HG02885 (cell line): ENCODE data around the gene FBXO3.
"Not testable (repeated sequence)": the region's sequence is repeated elsewhere in the genome, so short reads cannot be mapped to it uniquely, and the experiment has no call there.

Experiments used
- ATAC-seq: cut with Tn5 transposase; IDR thresholded peaks from one replicate; pipeline ENCODE4 v1.9.1; 2021; ENCODE audit warnings: mild to moderate bottlenecking; ENCODE audit not compliant: unreplicated experiment, poor library complexity

Gene FBXO3

GRCh38 chr11:33730716-33731115 lies 43.6 kb downstream of the FBXO3 start:
- ATAC-seq: no peak

GRCh38 chr11:33729072-33729664 lies 45.2 kb downstream of the FBXO3 start:
- not testable (repeated sequence) for ATAC-seq

DNA sequence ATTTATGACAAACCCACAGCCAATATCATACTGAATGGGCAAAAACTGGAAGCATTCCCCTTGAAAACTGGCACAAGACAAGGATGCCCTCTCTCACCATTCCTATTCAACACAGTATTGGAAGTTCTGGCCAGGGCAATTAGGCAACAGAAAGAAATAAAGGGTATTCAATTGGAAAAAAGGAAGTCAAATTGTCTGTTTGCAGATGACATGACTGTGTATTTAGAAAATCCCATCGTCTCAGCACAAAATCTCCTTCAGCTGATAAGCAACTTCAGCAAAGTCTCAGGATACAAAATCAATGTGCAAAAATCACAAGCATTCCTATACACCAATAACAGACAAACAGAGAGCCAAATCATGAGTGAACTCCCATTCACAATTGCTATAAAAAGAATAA lies 46.8 kb downstream of the FBXO3 start:
- ATAC-seq: not testable (repeated sequence)

GRCh38 chr11:33725496-33725895 lies 48.8 kb downstream of the FBXO3 start:
- ATAC-seq: no peak

DNA sequence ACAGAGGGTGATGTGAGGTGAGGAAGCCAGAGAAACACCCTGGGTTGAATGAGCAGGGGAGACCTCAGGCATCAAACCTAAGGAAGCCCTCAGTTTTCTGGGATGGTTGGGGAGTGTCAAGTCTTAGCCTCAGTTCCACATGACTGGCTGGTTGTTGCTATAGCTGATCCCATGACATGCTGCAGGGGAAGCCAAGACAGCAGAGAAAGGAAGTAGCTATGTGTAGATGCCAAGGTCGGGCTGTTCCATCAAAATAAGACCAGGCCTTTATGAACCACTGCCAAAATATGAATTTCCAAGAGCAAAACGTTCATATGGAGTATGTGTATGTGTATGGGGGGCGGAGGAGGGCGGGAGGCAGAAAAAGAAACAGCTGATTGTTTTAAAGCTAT lies 49.7 kb downstream of the FBXO3 start:
- no peak for ATAC-seq

DNA sequence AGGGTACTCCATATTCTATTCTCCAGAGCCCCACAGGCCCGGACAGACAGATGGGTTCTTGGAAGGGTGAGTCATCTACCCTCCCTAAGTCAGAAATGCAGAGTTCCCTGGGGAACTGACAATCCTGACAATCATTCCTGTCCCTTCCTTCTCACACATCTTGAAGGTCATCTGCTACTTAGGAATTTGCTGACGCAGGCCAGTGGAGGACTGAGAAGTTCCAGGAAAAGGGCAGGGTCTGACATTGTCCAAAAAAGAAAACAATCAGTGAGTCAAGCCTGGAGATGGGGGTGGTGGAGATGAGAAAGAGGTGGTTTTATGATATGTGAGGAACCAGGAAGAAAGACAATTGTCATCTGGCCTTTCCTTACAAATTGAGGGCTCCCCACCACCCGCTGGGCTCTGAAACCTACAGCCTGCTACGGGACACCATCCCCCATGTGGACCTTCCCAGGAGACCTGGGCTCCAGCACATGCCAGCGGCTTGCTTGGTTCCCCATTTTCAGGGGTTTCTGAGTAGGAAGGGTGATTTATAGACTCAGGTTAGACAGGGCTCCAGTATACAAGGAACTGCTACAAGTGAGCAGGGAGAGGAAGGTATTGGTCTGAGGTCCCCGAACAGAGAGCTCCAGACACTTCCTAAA lies 51.0 kb downstream of the FBXO3 start:
- ATAC-seq: peak; percentile 17

DNA sequence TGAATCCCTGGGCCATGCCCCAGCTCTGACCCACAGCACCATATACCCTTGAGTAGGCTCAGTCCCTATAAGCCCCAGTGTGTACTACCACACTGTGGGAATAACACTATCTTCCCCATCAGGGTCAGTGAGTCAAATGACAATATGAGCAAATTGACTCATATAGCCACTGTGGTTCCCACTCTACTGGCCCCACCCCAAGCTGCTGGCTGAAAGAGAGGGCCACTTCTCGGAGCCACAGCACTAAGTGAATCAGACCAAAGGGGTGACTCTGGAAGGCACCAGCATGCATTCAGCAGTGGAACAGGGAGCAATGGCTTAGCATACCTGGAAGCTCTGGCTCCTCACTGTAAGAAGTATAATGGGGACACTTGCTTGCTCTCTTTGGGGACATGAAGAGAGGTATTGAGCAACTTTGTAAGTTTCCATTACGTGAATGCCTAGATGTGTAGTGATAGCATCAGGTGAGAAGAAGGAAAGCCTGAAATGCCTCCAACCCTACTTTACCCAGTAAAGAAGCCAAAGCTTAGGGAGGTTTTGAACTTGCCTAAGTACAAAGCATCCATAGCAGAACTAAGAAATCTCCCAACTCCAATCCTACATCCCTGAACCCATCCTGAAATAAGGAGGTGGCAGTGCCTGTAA lies 51.6 kb downstream of the FBXO3 start:
- ATAC-seq: peak; percentile 93

- ATAC-seq: no peak
Observed at GRCh38 chr11:33721984-33722383, 52.3 kb downstream of the FBXO3 start.

DNA sequence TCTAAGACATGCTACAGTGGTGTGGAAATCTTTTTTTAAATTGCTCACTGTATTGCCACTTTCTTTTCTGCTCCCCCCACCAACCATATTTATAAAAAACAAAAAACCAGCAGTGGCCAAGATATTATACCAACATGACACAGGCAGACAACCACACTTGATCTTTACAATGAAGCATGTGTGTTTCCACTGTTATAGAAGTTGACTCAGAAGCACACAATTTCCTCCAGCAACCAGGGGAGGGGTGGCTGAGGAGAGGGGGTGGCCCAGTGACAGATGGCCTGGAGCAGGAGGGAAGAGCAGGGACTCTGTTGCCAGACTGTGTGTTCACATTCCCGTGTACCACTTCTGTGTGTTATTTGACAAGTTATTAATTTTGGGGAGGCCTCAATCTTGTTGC lies 52.9 kb downstream of the FBXO3 start:
- no peak for ATAC-seq

DNA sequence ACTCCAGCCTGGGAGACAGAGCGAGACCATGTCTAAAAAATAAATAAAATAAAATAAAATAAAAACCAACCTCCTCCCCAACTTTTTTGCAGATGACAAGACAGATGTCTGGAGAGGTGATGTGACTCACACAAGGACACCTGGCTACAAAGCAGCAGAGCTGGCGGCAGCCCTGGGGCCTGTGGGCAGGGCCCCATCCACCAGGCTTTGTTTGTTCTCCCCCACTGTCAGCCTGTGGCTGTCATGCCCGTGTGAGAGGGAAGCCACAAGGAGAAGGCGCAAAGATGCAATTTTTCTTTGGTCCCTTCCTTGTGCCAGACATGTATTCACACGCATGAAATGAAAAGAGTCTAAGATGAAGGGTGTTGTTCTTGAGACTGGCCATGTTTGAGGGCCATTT lies 54.7 kb downstream of the FBXO3 start:
- ATAC-seq: no peak

GRCh38 chr11:33718440-33718839 lies 55.9 kb downstream of the FBXO3 start:
- ATAC-seq: no peak

- no peak for ATAC-seq
Observed at GRCh38 chr11:33716243-33716642, 58.1 kb downstream of the FBXO3 start.

DNA sequence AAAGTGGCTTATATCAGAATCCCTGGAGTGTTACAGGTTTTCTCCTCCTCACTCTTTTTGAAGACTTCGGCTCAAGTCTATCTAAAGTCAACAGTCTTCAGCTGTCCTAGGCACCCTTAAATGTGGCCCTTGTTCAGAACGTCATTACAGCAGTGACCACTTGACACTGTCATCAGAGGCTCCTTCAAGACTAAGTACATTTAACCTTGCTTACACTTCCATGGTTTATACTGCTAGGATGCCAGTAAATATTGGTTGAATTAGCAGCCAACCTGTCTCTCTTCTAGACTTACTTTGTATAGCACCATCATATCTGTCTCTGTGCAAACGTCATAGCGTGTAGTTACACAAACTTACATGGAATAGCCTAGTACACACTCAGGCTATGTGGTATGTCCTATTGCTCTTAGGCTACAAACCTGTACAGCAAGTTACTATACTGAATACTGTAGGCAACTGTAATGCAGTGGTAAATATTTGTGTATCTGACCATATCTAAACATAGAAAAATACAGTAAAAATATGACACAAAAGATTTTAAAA lies 60.4 kb downstream of the FBXO3 start:
- no peak for ATAC-seq

- ATAC-seq: no peak
Observed at GRCh38 chr11:33713151-33713855, 61.0 kb downstream of the FBXO3 start.

DNA sequence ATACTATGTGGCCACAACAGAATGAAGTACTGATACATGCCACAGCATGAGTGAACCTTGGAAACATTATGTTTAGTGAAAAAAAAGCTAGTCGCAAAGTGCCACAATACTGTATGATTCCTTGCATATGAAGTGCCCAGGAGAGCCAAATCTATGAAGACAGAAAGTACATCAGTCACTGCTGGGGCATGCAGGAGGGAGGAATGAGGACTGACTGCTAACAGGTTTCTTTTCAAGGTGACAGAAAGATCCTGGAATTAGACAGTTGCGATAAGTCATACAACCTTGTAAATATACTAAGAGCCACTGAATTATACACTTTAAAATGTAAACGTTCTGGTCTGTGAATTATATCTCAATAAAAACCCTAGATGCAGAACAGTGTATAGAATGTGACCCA lies 61.9 kb downstream of the FBXO3 start:
- ATAC-seq: no peak

DNA sequence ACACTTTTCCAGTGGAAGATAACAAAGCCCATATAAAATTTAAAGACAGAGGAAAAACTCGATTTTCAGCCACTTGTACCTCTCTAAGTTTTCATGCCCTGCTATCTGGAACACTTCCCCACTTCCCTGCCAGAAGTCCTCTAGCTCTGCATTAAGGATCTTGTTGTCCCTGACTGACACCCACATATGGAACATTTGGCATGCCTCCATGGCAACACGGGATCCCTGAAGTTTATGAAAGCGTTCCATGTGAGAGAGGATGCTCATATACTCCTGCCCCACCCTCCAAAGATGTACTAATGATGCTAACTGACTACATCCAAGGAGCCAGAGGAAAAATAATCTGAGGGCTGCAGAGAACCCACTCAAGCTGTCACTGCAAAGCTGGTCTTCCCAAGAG lies 64.9 kb downstream of the FBXO3 start:
- ATAC-seq: no peak

DNA sequence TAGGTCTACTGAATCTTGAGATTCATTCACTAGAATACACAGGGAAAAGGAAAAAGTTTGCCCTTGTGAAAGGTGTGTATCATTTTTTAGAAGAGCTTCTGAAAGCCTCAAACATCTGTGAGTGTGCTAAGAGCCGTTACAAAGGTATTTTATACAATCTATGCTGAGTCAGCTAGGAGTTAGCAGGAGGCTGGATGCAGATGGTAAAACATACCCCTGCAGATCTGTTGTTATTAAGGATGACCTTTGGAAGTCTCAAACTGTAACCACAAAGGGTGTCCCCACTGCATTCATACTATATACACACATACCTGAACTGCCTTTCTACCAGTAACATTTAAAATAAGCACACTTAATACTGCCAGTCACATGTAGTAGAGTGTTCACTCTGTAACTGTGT lies 65.3 kb downstream of the FBXO3 start:
- no peak for ATAC-seq

DNA sequence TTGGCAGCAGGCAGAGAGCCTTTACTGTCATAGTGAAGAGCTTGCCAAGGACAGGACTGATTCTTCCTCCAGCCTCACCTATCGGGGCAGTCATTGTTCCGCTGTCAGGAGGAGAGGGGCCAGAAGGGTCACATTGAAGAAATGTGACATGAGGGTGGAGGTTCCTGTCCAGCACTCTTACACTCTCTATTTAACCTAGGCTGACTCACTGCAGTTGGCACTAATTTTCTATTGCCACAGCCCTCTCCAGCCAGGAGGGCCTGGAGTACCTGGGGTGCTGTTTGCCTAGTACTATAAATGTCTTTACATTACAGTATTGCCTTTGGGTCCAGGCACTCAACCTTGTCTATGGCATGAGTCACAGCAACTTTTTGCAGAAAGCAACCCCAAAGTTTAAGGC lies 66.5 kb downstream of the FBXO3 start:
- ATAC-seq: not testable (repeated sequence)

DNA sequence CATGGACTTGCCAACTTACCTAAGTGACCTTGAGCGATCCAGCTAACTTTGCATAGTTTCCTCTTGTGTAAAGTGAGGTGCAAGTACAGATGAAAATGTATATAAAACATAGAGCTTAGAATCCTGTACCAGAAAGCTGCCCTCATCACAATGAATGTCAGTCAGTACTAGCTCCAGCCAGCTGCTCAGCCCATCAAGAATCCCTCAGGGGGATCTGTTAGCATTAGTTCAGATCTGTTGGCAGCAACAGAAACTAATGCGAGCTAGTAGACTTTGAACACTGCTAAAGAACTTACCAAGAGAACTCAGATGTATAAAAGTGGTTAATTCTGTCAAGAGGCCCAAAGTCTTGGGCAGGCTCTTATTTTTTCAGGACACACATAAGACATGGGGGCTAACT lies 67.4 kb downstream of the FBXO3 start:
- no peak for ATAC-seq

DNA sequence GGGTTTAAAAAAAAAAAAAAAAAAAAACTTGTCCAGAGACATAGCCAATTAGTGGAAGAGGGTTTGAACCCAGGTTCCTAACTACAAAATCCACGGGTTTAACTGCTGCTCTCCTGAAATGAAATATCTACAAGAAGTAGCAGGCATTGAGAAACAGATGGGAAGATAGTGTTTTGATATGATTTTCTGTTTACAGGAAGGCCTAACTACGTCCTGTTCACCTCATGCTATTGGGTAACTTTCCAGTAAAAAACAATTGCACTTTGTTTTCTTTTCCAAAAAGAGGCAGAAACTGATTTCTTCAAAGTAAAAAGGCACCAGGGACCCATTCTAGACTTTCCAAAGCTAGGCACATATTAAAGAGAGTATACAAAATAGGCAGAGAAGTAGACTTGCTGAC lies 67.8 kb downstream of the FBXO3 start:
- no peak for ATAC-seq
